GM04504 (cell line): ENCODE data around the gene COBL.

Experiments
- DNase-seq: peaks from one replicate; pipeline ENCODE4 v3.0.0-alpha.2; 2012; ENCODE audit warnings: low read depth

COBL gene

DNA sequence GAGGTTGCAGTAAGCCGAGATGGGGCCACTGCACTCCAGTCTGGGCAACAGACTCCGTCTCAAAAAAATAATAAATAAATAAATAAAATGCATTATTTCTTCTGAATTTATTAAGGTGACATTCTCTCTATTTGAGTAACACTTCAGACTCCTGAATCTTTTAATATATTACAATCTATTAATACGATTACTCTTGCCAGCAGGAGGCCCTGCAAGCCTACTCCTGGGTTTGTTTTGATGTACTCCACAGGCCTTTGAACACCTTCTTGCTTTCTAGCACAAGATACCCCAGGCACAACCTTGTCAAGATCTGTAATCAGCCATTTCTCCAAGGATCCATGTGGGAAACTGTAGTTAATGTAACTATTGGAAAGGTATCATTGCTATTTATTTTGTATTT is 63.5 kb downstream of the COBL start:
- DNase-seq = no peak

DNA sequence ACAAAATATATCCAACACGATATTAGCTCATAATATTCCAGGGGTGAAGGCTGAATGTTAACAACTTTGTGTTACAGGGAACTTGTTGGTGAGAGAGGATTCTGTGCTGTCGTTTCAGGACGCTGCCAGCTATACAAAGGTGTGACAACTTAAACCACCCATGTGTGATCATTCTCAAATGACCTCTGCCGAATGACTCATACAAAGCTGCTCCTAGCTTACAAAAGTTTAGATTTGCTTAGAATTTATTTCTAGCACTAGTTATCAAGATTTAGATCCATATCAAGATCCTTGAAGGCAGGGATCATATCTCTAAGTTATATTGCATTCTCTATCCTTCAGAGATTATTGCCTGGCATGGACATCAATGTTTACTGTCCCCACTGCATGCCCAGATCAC is 65.3 kb downstream of the COBL start:
- no peak for DNase-seq

DNA sequence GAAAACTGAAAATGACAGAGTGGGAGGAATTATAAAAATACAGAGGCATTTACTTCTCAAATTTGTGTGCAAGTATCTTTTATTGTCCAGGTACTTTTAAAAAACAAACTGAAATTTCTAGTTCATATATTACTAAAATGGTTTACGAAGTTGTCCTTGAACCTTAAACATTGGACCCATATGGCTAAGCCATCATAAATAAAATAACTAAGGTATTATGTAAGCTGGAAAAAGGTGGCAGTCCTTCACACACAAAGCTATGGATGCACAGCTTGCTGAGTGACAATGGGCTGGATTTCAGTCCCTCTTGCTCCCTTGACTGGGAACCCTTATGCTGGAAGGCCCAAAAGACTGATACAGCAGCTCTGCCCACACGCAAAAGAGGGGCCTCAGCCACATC is 66.1 kb downstream of the COBL start:
- DNase-seq = no peak

DNA sequence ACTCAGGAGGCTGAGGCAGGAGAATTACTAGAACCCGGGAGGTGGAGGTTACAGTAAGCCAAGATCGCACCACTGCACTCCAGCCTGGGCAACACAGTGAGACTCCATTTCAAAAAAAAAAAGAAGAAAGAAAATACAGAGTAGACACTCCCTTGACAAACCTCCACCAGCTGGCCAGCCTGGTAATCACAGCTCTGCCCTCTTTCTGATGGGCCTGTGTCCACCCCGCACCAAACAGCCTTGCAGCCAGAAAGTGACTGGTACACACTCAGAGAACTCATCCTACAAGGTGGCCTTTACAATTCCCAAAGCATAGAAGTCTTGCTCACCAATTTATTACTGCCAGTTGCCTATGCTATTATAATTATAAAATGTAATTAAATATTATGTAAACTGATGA is 66.6 kb downstream of the COBL start:
- DNase-seq = no peak

DNA sequence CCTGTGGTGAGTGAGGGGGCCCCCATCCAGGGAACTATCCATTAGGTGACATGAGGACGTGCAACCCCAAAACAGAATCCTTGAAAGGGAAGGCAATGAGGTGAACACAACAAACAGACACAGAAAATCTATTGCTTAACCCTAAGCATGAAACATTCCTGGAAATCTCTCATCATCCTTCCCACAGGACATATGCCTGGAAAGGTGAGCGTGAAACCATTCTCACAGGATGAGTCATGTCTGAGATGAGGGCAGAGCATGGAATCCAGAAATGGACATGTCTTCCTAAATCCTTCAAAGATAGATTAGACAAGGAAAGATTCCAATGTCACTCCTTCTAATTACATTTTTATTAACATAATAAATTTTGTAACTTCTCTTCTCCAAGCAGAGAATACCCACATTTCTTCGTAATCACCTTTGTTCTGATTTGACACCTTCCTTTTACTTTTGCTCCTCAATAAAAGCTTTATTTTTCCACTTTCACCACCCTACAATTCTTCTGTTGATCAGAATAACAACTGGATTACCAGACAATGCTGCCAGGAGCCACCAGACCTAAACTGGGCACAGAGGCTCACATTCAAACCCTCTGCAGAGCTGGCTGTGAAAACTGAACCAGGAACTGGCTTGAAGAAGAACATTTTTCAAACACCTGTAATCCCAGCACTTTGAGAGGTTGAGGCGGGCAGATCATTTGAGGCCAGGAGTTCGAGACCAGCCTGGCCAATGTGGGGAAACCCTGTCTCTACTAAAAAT is 67.2 kb downstream of the COBL start:
- DNase-seq = no peak

DNA sequence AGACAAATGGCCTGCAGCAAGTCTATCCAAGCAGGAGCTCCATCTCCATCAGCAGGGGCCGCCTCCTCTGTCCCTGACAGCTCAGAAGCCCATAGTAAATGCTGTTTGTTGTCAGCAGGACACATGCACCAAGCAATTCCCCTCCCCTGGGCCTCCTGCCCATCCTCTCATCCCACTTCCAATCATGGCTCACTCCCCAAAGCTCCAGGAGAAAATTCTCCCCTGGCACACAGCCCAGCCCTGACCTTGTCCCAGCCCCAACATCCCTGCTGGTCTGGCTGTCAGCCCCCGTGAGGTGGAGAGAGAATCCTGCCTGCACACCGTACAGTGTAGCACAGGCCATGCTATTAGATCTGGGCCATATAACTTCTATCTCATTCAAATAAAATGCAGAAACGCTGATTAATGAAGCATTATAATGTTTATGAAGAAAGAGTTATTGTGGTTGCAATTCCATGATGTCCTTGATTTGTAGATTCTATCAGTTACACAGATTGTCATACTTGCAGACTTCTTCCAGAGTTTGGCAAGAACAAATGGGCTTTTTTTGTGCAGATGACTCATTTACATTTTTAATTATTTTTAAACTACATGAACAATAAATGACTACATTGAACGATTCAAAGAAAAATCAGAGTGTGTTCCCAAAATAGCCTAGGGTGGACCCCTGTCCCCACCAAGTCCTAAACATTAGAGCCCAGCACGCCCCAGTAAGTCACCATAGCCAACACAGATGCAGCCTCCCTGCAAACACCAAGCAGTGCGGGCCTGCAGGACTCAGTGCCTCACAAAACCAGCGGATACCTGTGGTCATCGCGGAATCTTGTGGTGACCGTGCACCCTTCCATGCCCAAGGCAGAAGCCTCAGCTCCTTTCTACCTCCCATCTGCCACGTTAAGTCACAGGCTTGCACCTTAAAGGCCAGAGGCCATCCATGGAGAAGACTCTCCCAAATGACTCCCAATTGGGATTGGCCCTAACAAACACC is 70.1 kb downstream of the COBL start:
- no peak for DNase-seq

DNA sequence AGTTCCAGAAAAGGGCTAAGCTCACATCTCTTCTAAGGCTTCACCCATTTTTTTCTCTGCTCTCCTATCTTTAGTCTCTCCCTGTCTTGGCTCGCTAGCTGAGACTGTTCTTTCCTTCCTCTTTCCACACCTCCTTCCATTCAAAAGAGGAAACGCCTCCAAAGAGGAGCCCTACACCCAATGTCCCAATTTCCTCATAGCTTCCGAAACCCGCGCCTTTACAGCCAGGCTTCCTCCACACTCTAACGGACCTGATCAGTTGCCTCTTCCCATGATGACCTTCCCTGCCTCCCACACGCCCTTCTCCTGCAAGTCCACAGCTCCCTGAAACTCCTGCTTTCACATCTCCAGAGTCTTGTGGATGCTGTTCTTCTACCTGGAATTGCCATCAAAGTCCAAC is 71.7 kb downstream of the COBL start:
- no peak for DNase-seq

DNA sequence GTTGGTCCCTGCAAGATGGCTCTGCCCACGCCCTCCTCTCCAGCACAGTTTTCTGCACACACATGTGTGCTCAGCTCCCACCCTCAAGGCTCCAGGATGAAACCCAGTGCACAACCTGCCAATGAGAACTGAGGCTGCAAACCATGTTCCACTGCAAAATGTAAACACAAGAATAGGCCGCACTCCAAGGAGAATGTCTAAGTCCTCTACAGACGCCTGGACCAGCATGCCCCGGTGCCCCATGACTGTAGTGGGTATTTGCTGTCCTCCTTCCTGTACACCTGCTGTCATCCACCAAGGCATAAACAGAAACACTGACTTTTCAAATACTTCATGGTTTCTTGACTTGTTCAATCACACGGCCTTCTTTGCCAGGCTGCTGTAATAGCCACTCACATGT is 72.6 kb downstream of the COBL start:
- DNase-seq = no peak

DNA sequence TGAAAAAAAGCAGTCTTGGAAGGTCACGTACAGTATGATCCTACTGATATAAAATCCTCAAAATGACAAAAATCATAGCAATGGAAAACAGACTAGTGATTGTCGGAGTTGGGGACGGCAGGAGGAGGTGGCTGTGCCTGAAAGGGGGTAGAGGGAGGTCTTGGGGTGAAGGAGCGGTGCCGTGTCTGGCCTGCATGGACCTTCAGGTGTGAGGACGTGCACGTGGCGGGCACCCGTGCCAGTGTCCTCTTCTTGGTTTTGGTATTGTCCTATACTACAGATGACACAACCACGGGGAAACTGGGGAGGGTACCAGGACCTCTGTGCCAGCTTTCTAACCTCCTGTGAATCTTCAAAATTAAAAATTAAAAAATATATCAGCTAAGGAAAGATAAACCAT is 73.0 kb downstream of the COBL start:
- DNase-seq = no peak

DNA sequence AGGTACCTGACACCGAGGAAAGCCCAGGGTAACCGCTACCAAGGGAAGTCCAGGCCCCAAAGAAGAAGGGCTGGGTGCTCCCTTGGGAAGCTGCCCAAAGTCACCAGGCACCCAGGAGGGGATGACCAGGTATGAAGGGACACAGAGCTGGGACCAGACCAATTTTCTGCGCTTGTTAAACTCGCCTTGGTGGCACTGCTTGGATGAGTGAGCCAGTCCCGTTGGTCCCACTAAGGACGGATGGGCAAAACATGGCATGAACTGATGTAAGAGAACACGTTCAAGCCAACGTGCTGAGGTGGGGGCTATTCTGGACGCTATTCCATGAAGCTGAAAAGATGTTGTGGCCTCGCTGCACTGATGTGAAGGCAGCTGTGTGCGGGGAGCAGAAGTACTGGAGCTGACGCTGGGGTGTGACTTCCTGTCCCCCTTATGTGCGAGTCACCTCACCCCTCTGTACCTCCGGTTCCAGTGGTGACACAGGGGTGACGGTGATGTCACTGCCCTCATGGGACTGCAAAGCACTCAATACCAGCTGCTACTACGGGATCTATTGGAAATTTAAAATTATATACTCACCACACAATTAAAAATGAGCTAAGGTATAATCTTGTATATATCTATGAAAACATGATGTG is 73.6 kb downstream of the COBL start:
- DNase-seq = no peak

DNA sequence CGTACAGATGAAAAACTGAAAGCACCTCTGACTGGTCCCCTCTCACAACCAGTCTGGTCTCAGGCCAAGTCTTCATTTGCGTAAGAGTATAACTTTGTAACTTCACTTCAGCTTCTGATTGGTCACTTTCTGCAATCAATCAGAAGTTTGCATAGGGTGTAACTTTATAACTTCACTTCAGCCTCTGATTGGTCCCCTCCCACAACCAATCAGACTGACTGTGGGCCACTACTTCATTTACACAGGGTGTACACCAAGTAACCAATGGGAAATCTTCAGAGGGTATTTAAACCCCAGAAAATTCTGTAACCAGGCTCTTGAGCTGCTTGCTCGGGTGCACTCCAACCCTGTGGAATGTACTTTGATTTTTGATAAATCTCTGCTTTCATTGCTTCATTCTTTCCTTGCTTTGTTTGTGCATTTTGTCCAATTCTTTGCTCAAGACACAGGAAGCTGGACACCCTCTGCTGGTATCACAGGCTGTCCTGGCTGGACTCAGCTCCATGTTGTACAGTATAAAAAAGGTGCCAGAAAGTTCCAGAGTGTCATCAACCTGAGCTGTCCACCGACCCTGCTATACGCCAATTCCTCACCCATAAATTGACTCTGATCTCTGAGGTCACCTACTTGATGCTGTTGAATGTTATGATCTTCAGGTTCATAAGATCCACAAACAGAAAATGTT is 74.5 kb downstream of the COBL start:
- DNase-seq = no peak

DNA sequence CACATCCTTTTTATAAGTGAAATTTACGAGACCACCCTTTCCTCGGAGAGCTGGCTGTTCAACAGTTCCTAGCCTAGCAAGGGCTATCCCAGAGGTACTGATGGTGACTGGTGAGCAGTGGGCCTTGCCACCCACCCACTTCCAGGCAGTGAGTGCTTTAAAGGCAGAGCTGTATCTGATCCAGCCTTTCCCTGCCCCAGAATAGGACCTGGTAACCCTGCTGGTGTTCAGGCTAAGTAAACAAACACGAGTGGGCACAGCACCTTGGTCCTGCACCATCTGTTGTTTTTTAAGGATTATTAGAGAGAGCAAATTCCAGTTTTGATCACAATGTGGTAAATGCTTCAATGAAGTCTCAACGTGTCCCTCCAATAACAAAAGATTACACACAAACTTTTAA is 75.7 kb downstream of the COBL start:
- DNase-seq = no peak

DNA sequence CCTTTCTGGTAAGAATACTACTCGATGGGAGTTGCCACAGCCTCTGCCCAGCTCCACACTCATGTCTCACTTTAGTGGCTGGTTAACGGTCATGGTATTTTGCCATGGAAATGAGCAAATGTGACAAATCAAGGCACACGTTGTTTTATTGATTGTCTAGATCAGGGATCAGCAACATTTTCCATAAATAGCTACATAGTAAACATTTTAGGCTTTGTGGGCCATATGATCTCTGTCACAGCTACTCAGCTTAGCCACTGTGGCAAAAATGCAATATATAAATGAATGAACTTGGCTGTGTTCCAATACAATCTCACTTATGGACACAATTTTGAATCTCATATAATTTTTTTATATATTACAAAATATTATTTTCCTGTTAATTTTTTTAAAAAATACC is 76.9 kb downstream of the COBL start:
- no peak for DNase-seq

DNA sequence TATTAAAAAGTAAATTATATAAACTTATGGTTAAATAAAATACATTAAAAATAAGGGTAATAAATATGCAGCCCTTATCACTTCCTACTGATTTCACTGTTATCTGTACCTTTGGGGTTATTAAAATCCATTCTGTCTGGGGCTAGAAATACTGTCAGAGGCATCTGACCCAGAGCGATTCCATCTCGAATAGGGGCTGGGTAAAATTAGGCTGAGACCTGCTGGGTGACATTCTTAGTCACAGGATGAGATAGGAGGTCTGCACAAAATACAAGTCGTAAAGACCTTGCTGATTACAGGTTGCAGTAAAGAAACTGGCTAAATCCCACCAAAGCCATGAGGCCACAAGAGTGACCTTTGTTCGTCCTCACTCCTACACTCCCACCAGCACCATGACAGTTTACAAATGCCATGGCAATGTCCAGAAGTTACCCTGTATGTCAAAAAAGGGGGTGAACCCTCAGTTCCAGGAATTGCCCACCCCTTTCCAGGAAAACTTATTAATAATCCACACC is 77.6 kb downstream of the COBL start:
- no peak for DNase-seq

DNA sequence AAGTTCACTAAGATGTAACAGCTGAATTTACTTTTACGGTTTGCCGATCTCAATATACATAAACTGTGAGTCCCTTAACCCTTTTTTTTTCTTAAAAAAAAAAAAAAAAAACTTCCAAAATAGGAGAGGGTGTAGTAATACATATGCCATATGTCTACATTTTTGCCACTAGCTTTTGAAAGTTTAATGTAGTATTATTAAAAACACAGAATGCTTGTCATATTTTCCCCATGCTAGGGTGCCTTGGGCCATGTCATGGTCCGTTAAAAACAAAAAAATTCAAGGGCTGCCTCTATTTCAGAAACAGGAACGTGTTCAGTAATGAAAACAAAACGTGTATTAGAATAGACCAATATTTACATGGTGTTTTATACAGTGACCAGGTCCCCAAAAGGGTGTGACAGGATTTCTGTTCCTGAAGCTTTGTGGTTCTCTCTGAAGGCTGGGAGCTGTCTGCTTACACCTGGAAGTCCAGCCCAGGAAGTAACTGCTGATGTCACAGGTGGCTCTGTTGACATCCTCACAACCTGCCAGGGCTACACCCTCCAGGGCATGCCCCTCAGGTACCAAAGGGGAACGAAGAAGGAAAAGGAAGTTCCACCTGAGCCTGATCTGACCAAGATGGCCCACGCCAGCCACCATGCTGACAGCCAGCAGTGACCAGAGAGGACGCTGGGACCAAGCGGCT is 79.0 kb downstream of the COBL start:
- DNase-seq = no peak

DNA sequence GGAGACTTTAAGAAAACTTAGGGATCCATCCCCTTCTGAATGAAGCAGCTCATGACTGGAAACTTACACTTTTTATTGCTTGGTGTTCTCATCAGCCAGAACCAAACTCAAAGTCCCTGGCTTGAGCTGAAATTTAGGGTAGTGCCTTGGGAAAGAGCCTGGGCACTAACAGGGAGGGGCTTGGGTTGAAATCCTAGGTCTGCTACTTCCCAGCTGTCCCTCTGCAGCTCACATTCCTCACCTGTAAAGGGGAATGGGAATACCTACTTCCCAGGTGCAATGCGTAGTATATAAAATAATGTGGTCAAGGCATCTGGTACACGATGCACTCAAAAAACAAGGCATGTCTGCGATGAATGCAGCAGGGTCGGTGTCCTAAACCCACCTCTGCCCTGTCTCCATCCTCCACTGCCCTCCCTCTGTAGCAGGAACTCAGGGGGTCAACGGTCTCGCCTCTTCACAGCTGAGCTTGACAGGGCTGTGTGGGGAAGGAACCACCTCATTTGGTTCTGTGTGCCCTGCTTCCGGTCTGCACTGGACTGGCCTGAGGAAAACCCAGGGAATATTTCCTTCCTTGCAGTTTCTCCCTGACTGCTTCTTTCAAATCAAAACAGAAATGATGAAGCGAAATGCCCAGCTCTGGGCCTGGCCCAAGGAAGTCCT is 80.0 kb downstream of the COBL start:
- no peak for DNase-seq

DNA sequence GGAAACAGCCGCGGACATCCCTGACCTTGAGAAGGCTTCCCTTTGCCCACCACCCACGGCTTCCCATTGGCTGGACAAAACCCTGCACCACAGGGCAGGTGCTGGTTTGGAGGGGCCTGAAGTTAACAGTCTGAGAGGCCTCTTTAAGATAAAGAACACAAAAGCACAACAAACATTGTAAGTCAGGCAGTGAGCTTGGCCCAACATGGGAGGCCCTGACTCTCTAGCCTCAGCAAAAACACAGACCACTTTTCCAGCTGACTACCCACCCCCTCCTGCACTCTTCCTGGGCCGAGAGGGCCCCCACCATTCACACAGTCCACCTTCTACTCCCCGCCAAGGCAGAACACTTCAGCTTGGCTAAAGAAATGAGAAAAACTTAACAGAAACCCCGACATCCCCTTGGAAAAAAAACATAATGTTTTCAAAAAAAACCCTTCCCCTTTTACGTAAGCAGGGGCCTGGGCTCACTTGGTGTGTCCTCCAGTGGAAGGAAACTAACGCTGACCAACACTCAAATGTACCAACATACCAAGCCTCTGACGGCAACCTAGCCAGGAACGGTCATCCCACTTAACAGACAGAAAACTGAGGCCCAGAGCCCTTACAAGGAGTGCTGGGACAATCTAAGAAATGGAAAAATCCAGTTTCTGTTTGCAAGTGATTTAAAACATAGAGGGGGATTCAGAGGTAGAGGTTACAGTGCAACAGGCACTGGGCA is 80.9 kb downstream of the COBL start:
- no peak for DNase-seq

DNA sequence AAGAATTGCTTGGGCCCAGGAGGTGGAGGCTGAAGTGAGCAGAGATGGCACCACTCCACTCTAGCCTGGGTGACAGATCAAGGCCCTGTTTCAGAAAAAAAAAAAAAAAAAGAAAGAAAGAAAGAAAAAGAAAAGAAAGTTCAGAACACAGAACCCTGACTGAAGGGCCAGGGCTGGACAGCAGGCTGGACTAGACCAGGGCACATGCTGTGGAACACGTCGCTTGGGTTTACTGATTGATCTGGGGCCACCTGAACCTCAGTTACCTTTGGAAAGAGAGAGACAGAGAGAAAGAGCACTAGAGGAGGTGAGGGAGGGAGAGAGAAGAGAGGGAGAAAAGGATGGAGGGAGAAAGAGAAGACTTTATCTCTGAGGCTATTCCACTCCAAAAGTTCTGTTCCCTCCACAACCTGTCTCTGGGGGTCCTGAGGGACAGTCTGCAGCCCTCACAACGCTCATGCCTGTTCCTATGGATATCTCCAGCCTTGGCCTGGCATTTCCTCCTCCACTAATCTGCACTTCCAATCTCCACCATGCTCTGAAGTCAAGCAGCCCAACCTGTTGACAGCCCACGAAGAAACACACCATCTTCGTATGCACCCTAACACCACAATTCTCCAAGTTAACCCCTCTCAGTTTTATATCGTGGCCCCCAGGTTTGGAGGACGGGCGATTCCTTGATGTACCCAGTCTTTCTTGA is 81.8 kb downstream of the COBL start:
- DNase-seq = no peak

DNA sequence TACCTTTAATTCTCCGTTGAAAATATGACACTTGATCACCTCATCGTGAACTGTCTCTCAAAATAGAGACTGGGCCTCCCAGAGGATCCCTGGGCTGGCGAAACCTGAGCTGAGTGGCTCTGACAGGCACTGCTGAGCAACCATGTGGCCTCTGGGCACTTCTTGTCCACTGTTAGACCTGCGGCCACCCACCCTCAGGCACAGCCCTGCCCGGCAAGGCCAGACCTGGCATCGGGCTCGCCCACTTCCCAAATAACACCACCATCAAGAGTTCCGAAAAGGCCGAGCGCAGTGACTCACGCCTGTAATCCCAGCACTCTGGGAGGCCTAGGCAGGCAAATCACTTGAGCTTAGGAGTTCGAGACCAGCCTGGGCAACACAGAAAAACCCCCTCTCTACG is 82.5 kb downstream of the COBL start:
- no peak for DNase-seq

DNA sequence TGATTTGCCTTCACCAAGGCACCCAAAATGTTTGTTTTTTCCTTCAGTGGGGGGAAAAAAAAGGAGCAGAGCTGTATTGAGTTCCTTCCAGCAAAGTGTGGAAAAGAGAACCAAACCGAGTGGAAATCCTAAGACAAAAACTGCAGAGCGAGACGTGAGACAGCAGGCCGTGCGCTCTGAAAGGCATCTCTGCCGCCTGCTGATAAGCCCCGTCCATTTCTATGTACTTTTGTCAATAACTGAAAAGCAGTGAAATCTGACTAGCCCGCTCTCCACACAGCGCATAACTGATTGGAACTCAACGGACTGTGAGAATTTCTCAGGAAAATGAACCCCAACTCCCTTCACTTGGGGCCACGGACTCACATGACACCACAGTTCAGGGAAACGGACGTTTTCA is 83.2 kb downstream of the COBL start:
- DNase-seq = no peak
